ENCODE results near the gene NDC80. TPM values are rescaled to one million over a fixed set of nuclear protein-coding genes. Genes with fewer than 3 reads are reported as not detected.

NDC80 gene
- total RNA-seq, 4 donors from 2014 or later = 0.31 to 0.77 (median 0.54) TPM; not detected in 1

GRCh38 chr18:2572892-2573291, 1.5 kb downstream of the NDC80 start:
- WGBS, 2 donors (ENCODE audit: low coverage in 1 of 2) = 41 to 49% methylated on average over 5 of the region's 5 CpGs

GRCh38 chr18:2573408-2573807, 2.1 kb downstream of the NDC80 start:
- Histone ChIP-seq H3K4me3 (no peak overlapping the region), H3K27me3 (peaks cover 5% of the 10 kb centered on the region), H3K27ac (no peak overlapping the region), H3K4me1 (peaks cover 0 to 26% (median 13%) of the 10 kb centered on the region in 3 donors), H3K36me3 (no peaks in the 10 kb centered on the region), H3K9me3 (no peaks in the 10 kb centered on the region)
- WGBS, 2 donors (ENCODE audit: low coverage in 1 of 2) = 14 to 33% methylated on average over 2 of the region's 2 CpGs
- ATAC-seq = no peak
- TF ChIP-seq EP300 (IDR thresholded peaks at IDR 0.05) = no peak
- TF ChIP-seq CTCF (IDR thresholded peaks at IDR 0.05) = no peak
- no peak for TF ChIP-seq POLR2A (IDR thresholded peaks at IDR 0.05)

More at GRCh38 chr18:2572892-2573291, 1.5 kb downstream of the NDC80 start:
- Histone ChIP-seq H3K9me3 (no peaks in the 10 kb centered on the region), H3K36me3 (no peaks in the 10 kb centered on the region), H3K4me1 (peaks cover 0 to 26% (median 13%) of the 10 kb centered on the region in 3 donors), H3K27me3 (peaks cover 5% of the 10 kb centered on the region), H3K27ac (no peak overlapping the region), H3K4me3 (no peak overlapping the region)
- no peak for ATAC-seq
- no peak for TF ChIP-seq POLR2A (IDR thresholded peaks at IDR 0.05)
- TF ChIP-seq CTCF (IDR thresholded peaks at IDR 0.05) = no peak
- TF ChIP-seq POLR2AphosphoS5 (IDR thresholded peaks at IDR 0.05) = no peak
- TF ChIP-seq EP300 (IDR thresholded peaks at IDR 0.05) = no peak

- Histone ChIP-seq H3K36me3 (no peaks in the 10 kb centered on the region), H3K4me1 (no peaks in the 10 kb centered on the region), H3K27me3 (no peaks in the 10 kb centered on the region), H3K27ac (no peak overlapping the region), H3K4me3 (no peak overlapping the region), H3K9me3 (no peaks in the 10 kb centered on the region)
- 85 to 91% methylated on average over 3 of the region's 3 CpGs for WGBS, 2 donors (ENCODE audit: low coverage in 1 of 2)
- no peak for ATAC-seq
- TF ChIP-seq EP300 (IDR thresholded peaks at IDR 0.05) = no peak
- no peak for TF ChIP-seq CTCF (IDR thresholded peaks at IDR 0.05)
- TF ChIP-seq POLR2A (IDR thresholded peaks at IDR 0.05) = no peak
- no peak for TF ChIP-seq POLR2AphosphoS5 (IDR thresholded peaks at IDR 0.05)
Measured at GRCh38 chr18:2587788-2588187, 16.4 kb downstream of the NDC80 start.

GRCh38 chr18:2588666-2589344, 17.4 kb downstream of the NDC80 start:
- Histone ChIP-seq H3K27ac (peak overlapping the region in 1 of 4 donors; percentile 31), H3K4me1 (no peaks in the 10 kb centered on the region), H3K27me3 (no peaks in the 10 kb centered on the region), H3K9me3 (no peaks in the 10 kb centered on the region), H3K4me3 (no peak overlapping the region), H3K36me3 (no peaks in the 10 kb centered on the region)
- no peak for ATAC-seq
- no peak for TF ChIP-seq EP300 (IDR thresholded peaks at IDR 0.05)
- 63 to 70% methylated on average over 5 of the region's 5 CpGs for WGBS, 2 donors (ENCODE audit: low coverage in 1 of 2)

GRCh38 chr18:2589345-2590068, 18.1 kb downstream of the NDC80 start:
- no peak for TF ChIP-seq CTCF (IDR thresholded peaks at IDR 0.05)
- no peak for TF ChIP-seq POLR2AphosphoS5 (IDR thresholded peaks at IDR 0.05)
- TF ChIP-seq EP300 (IDR thresholded peaks at IDR 0.05) = no peak

More at GRCh38 chr18:2589345-2590068, 18.1 kb downstream of the NDC80 start:
- Histone ChIP-seq H3K27me3 (no peaks in the 10 kb centered on the region), H3K4me3 (no peak overlapping the region), H3K9me3 (no peaks in the 10 kb centered on the region), H3K36me3 (no peaks in the 10 kb centered on the region), H3K27ac (peak overlapping the region in 1 of 4 donors; percentile 31), H3K4me1 (no peaks in the 10 kb centered on the region)
- WGBS, 2 donors (ENCODE audit: low coverage in 1 of 2) = 49 to 74% methylated on average over 3 of the region's 3 CpGs
- no peak for ATAC-seq
